ENCODE data around the gene PLXNA1.

DNA sequence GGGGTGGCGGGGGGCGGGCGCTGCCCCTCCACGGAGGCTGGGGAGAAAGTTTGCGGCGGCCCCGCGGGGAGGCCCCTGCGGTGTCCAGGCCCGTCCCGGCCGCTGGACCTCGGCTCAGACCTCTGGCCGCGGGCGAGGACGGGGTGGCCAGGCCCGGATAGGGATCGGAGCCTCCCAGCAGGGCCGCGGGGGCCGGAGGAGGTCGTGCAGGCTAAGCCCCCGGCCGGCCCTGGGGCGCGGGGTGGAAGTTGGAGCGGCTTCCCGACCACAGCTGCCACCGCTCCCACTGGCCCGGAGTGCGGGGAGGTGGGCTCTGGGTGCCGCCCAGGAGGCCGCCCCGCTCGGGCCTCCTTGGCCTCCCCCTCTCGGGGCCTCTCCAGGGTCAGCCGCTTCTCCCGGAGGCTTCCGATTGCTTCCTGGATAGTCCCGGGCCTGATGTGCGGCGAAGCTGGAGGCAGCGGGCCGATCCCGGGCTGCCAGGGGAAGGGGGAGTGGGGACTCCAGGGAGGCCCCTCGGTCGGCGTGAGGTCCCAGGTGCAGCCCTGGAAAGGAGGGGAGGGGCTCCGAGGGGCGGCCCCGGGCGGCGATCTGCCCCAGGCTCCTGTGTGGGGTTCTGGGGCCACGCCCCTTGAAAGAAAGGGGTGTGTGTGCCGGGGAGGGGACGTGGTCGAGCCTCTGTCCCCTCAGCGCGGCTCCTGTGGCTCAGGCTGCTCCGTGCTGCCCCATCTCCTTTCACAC is 907 bp downstream of the PLXNA1 start:
- TF ChIP-seq POLR2A (IDR thresholded peaks at IDR 0.05; ENCODE audit: low read depth, low read length) (no peak), POLR2AphosphoS5 (IDR thresholded peaks at IDR 0.05; ENCODE audit: low read depth, low read length) (no peak), TAF1 (IDR thresholded peaks at IDR 0.05; ENCODE audit: low read depth, low read length) (no peak), SPI1 (IDR thresholded peaks at IDR 0.05; ENCODE audit: low read depth, low read length) (no peak)

Measured in GM12891 (cell line).